ENCODE measurements around the gene CMSS1. TPM values are rescaled to one million over a fixed set of nuclear protein-coding genes. Genes with fewer than 3 reads are reported as not detected.
A peak's percentile ranks its signal among the peaks of the same experiment; 100 is the strongest.
"Not testable (repeated sequence)": the region's sequence is repeated elsewhere in the genome, so short reads cannot be mapped to it uniquely, and the experiment has no call there.

Gene CMSS1
- total and polyA plus RNA-seq, 3 donors from 2014 or later: 24.6 to 47.9 (median 24.9) TPM

GRCh38 chr3:100047455-100048141 is 229.9 kb downstream of the CMSS1 start:
- Histone ChIP-seq H3K4me3 (no peak overlapping the region), H3K27me3 (no peaks in the 10 kb centered on the region), H3K36me3 (ENCODE audit: low read depth, missing control alignments) (no peaks in the 10 kb centered on the region), H3K9me3 (no peaks in the 10 kb centered on the region), H3K4me1 (peaks cover 22% of the 10 kb centered on the region), H3K27ac (peak overlapping the region in 1 of 2 donors; percentile 15)
- WGBS, 2 donors: 67 to 75% methylated on average over 6 of the region's 6 CpGs
- TF ChIP-seq, protein P1, sequence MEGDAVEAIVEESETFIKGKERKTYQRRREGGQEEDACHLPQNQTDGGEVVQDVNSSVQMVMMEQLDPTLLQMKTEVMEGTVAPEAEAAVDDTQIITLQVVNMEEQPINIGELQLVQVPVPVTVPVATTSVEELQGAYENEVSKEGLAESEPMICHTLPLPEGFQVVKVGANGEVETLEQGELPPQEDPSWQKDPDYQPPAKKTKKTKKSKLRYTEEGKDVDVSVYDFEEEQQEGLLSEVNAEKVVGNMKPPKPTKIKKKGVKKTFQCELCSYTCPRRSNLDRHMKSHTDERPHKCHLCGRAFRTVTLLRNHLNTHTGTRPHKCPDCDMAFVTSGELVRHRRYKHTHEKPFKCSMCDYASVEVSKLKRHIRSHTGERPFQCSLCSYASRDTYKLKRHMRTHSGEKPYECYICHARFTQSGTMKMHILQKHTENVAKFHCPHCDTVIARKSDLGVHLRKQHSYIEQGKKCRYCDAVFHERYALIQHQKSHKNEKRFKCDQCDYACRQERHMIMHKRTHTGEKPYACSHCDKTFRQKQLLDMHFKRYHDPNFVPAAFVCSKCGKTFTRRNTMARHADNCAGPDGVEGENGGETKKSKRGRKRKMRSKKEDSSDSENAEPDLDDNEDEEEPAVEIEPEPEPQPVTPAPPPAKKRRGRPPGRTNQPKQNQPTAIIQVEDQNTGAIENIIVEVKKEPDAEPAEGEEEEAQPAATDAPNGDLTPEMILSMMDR (IDR thresholded peaks at IDR 0.05): no peak
- TF ChIP-seq POLR2A (IDR thresholded peaks at IDR 0.05): no peak
- intact Hi-C loops (cut with DNase I; ENCODE audit: low total_unique reads): no loop called here
- DNase-seq: no peak

DNA sequence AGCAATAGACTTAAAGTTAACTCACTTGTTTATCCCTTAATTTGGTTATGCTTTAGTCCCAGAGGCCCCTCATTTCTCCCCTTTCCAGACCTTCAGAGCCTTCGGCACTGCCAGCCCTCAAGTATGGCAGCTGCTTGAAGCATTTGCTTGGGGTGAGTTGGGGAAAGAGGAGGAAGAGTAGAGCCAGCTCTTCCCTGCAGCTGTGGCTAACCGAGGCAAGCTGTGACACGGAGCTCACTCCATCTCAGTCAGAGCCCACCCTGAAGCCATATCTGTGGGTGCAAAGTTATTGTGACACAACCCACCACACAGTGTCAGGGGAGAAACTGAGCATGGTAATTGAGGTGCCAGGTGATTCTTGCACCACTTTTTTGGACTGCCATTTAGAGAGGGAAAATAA is 230.6 kb downstream of the CMSS1 start:
- DNase-seq: no peak
- no peaks in the 10 kb centered on the region for H3K36me3 ChIP-seq (ENCODE audit: low read depth, missing control alignments)
- peak overlapping the region in 1 of 2 donors; percentile 15 for H3K27ac ChIP-seq
- no peak overlapping the region for H3K4me3 ChIP-seq
- H3K27me3 ChIP-seq: no peaks in the 10 kb centered on the region
- intact Hi-C loops (cut with DNase I; ENCODE audit: low total_unique reads): no loop called here
- peaks cover 16% of the 10 kb centered on the region for H3K4me1 ChIP-seq
- H3K9me3 ChIP-seq: no peaks in the 10 kb centered on the region
- no peak for TF ChIP-seq POLR2A (IDR thresholded peaks at IDR 0.05)
- WGBS, 2 donors: 91 to 92% methylated on average over 3 of the region's 3 CpGs

DNA sequence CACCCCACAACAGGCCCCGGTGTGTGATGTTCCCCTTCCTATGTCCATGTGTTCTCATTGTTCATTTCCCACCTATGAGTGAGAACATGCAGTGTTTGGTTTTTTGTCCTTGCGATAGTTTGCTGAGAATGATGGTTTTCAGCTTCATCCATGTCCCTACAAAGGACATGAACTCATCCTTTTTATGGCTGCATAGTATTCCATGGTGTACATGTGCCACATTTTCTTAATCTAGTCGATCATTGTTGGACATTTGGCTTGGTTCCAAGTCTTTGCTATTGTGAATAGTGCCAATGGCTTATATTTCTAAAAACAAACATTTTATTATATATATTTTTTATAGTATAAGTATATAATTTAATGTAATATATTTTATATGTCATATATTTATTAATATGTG is 233.9 kb downstream of the CMSS1 start:
- intact Hi-C loops (cut with DNase I; ENCODE audit: low total_unique reads); H3K27me3 ChIP-seq; H3K4me3 ChIP-seq; H3K36me3 ChIP-seq (ENCODE audit: low read depth, missing control alignments); H3K4me1 ChIP-seq; H3K9me3 ChIP-seq; DNase-seq; H3K27ac ChIP-seq: not testable (repeated sequence)
- 98 to 99% methylated on average over 3 of the region's 3 CpGs for WGBS, 2 donors

DNA sequence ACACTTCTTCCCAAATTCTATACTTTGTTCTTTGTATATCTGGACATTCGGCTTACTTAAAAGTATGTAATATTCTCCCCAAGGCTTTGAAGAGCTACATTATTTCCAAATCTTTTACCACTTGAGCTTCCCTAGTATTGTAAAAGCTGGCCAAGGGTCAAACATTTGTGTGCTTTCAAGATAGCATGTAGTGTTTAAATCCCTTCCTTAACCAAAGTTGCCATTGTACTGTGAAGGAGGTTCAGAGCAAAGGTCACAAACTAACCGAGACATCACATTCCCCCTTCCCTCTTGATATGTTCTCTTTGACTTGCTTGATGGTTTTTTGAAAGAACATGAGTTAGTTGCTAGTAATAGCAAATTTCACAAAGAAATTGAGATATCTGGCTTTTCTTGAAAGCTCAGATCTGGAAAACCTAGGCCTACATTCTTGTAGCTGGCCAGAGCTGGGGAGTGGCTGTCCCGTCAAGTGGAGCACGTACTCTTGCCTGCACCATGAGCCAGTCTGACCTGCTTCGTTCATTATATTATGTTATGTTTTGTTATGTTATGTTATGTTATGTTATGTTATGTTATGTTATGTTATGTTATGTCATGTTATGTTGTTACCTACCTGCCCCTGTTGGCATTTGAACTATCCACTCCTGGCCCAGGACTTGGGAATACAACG is 236.4 kb downstream of the CMSS1 start:
- H3K36me3 ChIP-seq (ENCODE audit: low read depth, missing control alignments): no peaks in the 10 kb centered on the region
- no peak overlapping the region for H3K4me3 ChIP-seq
- 83 to 90% methylated on average over 6 of the region's 6 CpGs for WGBS, 2 donors
- DNase-seq: no peak
- H3K27ac ChIP-seq: no peak overlapping the region
- no peaks in the 10 kb centered on the region for H3K27me3 ChIP-seq
- no peaks in the 10 kb centered on the region for H3K9me3 ChIP-seq
- intact Hi-C loops (cut with DNase I; ENCODE audit: low total_unique reads): no loop called here
- TF ChIP-seq POLR2A (IDR thresholded peaks at IDR 0.05): no peak
- TF ChIP-seq, protein P1 (IDR thresholded peaks at IDR 0.05): no peak
- no peaks in the 10 kb centered on the region for H3K4me1 ChIP-seq

DNA sequence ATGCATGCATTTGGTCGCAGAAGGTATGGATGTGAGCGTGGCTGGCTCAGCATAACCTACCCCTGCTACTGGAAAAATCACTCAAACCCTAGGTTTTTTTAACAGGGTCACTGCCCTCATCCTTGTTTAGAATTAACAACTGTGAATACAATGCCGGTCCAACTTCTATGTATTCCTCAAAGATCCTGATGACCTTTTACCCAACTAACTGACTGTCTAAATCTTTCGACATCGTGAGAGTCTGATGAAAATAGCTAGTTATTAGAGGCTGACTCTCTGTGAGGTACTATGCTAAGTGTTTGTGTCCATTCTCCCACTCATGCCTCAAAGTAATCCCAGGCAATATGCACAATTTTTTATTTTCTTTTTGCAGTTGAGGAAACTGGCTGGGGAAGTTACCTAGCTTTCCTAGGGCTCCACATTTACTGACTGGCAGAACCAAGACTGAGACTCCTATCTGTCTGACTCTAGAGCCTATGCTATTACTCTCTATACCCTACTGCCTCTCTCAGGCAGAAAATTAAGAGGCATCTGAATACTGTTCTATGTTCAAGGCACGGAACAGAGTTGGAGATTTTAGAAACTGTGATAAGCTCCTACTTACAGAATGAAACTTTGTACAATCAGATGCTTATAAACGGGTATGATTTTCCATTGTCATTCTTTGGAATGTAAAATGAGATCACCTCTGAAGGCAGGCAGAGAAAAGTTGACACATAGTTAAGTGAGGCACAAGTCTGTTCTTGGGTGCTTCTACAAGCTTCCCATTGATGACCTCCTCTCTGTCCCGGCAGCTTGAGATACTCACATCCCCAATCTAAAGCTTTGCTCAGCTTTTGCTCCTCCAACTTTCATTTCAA is 240.3 kb downstream of the CMSS1 start:
- TF ChIP-seq, protein P1 (IDR thresholded peaks at IDR 0.05): no peak
- no peak for TF ChIP-seq POLR2A (IDR thresholded peaks at IDR 0.05)
- H3K9me3 ChIP-seq: no peaks in the 10 kb centered on the region
- H3K4me1 ChIP-seq: peaks cover 4% of the 10 kb centered on the region
- intact Hi-C loops (cut with DNase I; ENCODE audit: low total_unique reads): no loop called here
- 82 to 85% methylated on average over 8 of the region's 8 CpGs for WGBS, 2 donors
- H3K4me3 ChIP-seq: no peak overlapping the region
- DNase-seq: no peak
- H3K27ac ChIP-seq: no peak overlapping the region
- no peaks in the 10 kb centered on the region for H3K36me3 ChIP-seq (ENCODE audit: low read depth, missing control alignments)
- H3K27me3 ChIP-seq: no peaks in the 10 kb centered on the region
